Measurements from ENCODE around the gene TMEM131L.

GRCh38 chr4:153522802-153523094 is 56.6 kb downstream of the TMEM131L start:
- TF ChIP-seq POLR2AphosphoS5 (IDR thresholded peaks at IDR 0.05; ENCODE audit: insufficient read depth, low read depth, low read length): no peak
- TF ChIP-seq CTCF (IDR thresholded peaks at IDR 0.05; ENCODE audit: extremely low read depth in 1 of 2, insufficient read depth in 1 of 2, low read depth in 1 of 2, low read length in 2 of 2): no peak
- no peak for TF ChIP-seq MAX (IDR thresholded peaks at IDR 0.05; ENCODE audit: insufficient read depth, insufficient read length)
- no peak for TF ChIP-seq EZH2 (IDR thresholded peaks at IDR 0.05; ENCODE audit: borderline replicate concordance, low read depth, low read length, severe bottlenecking)

Measured in endothelial cell of umbilical vein (primary cell).